Activated B cell treated with CpG ODN at 0.5 μM for 24 hours (primary cell): Measurements from ENCODE around the gene OLR1. TPM values are rescaled to one million over a fixed set of nuclear protein-coding genes. Genes with fewer than 3 reads are reported as not detected.
A peak's percentile ranks its signal among the peaks of the same experiment; 100 is the strongest.
"Not testable (repeated sequence)": the region's sequence is repeated elsewhere in the genome, so short reads cannot be mapped to it uniquely, and the experiment has no call there.

Experiments
- ATAC-seq: fragments of 200-7000 bp; cut with Tn5 transposase; one replicate; pipeline ENCODE4 v1.10.0; 2021; ENCODE audit warnings: low read depth, mild to moderate bottlenecking, moderate library complexity
- CTCF ChIA-PET: fragments of 350-600 bp; sonication (Branson Sonifier 250); formaldehyde crosslinking; loops from one replicate; lab custom pipeline; 2021; ENCODE audit warnings: antibody characterized with exemption; lab: Charles Lee
- POLR2A ChIA-PET: fragments of 350-600 bp; sonication (Branson Sonifier 250); formaldehyde crosslinking; loops from one replicate; lab custom pipeline; 2021; ENCODE audit warnings: antibody characterized with exemption; lab: Charles Lee
- DNase-seq: peaks from one replicate; pipeline ENCODE4 v3.0.0; 2022
- H3K27ac Mint-ChIP-seq: one replicate; pipeline ENCODE4 v1.8.0; 2020; ENCODE audit warnings: mixed read lengths
- H3K27me3 Mint-ChIP-seq: one replicate; pipeline ENCODE4 v1.8.0; 2021; ENCODE audit warnings: mixed read lengths
- H3K36me3 Mint-ChIP-seq: one replicate; pipeline ENCODE4 v1.8.0; 2021; ENCODE audit warnings: low read depth, mixed read lengths
- H3K4me1 Mint-ChIP-seq: one replicate; pipeline ENCODE4 v1.8.0; 2021; ENCODE audit warnings: mixed read lengths
- H3K4me3 Mint-ChIP-seq: one replicate; pipeline ENCODE4 v1.8.0; 2020; ENCODE audit warnings: mild to moderate bottlenecking, mixed read lengths
- H3K9me3 Mint-ChIP-seq: one replicate; pipeline ENCODE4 v1.8.0; 2020; ENCODE audit warnings: mixed read lengths
- intact Hi-C: fragments of 100-400 bp; cut with micrococcal nuclease; formaldehyde crosslinking; loops from one replicate; pipeline ENCODE4 v1.15.1; 2024
- total RNA-seq: library from RNA; stranded (reverse); gene quantifications from 2 replicates; pipeline ENCODE4 v1.2.3, GENCODE V29; 2022
- TF ChIP-seq, protein P1 (sequence below): fragments of 200-600 bp; IDR thresholded peaks from one replicate; pipeline ENCODE4 v1.8.0; 2022; ENCODE audit warnings: antibody characterized with exemption, mild to moderate bottlenecking

OLR1 gene
- total RNA-seq, 1 donor from 2014 or later: not detected

- ATAC-seq (no peak), DNase-seq (no peak)
- Mint-ChIP-seq H3K36me3 (no peaks in the 10 kb centered on the region), H3K4me1 (peaks cover 4% of the 10 kb centered on the region), H3K9me3 (no peaks in the 10 kb centered on the region), H3K4me3 (no peak overlapping the region), H3K27me3 (peaks cover 12% of the 10 kb centered on the region), H3K27ac (no peak overlapping the region)
- POLR2A ChIA-PET: no interaction called here
- intact Hi-C loops: no loop called here
- TF ChIP-seq, protein P1, sequence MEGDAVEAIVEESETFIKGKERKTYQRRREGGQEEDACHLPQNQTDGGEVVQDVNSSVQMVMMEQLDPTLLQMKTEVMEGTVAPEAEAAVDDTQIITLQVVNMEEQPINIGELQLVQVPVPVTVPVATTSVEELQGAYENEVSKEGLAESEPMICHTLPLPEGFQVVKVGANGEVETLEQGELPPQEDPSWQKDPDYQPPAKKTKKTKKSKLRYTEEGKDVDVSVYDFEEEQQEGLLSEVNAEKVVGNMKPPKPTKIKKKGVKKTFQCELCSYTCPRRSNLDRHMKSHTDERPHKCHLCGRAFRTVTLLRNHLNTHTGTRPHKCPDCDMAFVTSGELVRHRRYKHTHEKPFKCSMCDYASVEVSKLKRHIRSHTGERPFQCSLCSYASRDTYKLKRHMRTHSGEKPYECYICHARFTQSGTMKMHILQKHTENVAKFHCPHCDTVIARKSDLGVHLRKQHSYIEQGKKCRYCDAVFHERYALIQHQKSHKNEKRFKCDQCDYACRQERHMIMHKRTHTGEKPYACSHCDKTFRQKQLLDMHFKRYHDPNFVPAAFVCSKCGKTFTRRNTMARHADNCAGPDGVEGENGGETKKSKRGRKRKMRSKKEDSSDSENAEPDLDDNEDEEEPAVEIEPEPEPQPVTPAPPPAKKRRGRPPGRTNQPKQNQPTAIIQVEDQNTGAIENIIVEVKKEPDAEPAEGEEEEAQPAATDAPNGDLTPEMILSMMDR: no peak
- CTCF ChIA-PET: no interaction called here
Measured at GRCh38 chr12:10205220-10205807, 33.4 kb upstream of the OLR1 start.

- ATAC-seq, H3K27ac Mint-ChIP-seq, H3K4me3 Mint-ChIP-seq, H3K9me3 Mint-ChIP-seq, POLR2A ChIA-PET, H3K4me1 Mint-ChIP-seq, CTCF ChIA-PET, intact Hi-C loops, DNase-seq, H3K36me3 Mint-ChIP-seq: not testable (repeated sequence)
- H3K27me3 Mint-ChIP-seq: peaks cover 16% of the 10 kb centered on the region
Measured at GRCh38 chr12:10204495-10204894, 32.6 kb upstream of the OLR1 start.

- H3K36me3 Mint-ChIP-seq: no peaks in the 10 kb centered on the region
- no peak overlapping the region for H3K4me3 Mint-ChIP-seq
- DNase-seq (no peak), ATAC-seq (no peak)
- no peak overlapping the region for H3K27ac Mint-ChIP-seq
- intact Hi-C loops: no loop called here
- H3K4me1 Mint-ChIP-seq: peaks cover 15% of the 10 kb centered on the region
- no peaks in the 10 kb centered on the region for H3K9me3 Mint-ChIP-seq
- POLR2A ChIA-PET: no interaction called here
- TF ChIP-seq, protein P1: no peak
- H3K27me3 Mint-ChIP-seq: peaks cover 40% of the 10 kb centered on the region
- CTCF ChIA-PET: interaction anchor here (3.4 kb wide), 1 partner anchor 45 kb away, joined by 11 read pairs; no protein-coding TSS in a partner anchor
Measured at GRCh38 chr12:10197879-10198278, 25.9 kb upstream of the OLR1 start.

DNA sequence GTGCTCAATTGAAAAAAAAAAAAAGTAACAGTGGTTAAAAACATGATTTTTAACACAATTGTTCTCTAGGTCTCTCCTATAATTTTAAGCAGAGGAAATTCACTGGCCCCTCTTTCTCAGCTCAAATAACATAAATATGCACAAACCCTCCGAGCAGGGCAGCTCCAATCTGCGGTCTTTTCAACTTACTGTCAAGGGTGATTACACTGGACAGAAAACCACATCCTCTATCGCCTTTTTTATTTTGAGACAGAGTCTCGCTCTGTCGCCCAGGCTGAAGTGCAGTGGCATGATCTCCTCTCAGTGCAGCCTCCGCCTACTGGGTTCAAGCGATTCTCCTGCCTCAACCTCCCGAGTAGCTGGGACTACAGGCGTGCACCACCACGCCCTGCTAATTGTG, 24.3 kb upstream of the OLR1 start:
- peaks cover 50% of the 10 kb centered on the region for H3K27me3 Mint-ChIP-seq
- no peaks in the 10 kb centered on the region for H3K36me3 Mint-ChIP-seq
- ATAC-seq (peak; percentile 94), DNase-seq (no peak)
- ChIA-PET POLR2A (interaction anchor here (0.7 to 1.2 kb wide), 4 partner anchors 67 to 417 kb away, joined by 3 to 5 read pairs (median 4); partner anchors contain the start of genes CLEC7A and MAGOHB), CTCF (interaction anchor here (3.4 kb wide), 1 partner anchor 43 kb away, joined by 11 read pairs; no protein-coding TSS in a partner anchor)
- intact Hi-C loops: no loop called here
- TF ChIP-seq, protein P1: no peak
- H3K9me3 Mint-ChIP-seq: no peaks in the 10 kb centered on the region
- H3K4me1 Mint-ChIP-seq: peaks cover 15% of the 10 kb centered on the region
- H3K4me3 Mint-ChIP-seq: peak overlapping the region; percentile 46
- H3K27ac Mint-ChIP-seq: no peak overlapping the region

- Mint-ChIP-seq H3K4me3 (no peak overlapping the region), H3K27me3 (peaks cover 57% of the 10 kb centered on the region), H3K27ac (no peak overlapping the region), H3K9me3 (no peaks in the 10 kb centered on the region), H3K36me3 (no peaks in the 10 kb centered on the region), H3K4me1 (peaks cover 15% of the 10 kb centered on the region)
- ChIA-PET CTCF (interaction anchor here (0.7 to 3.4 kb wide), 2 partner anchors 41 to 55 kb away, joined by 3 to 11 read pairs; no protein-coding TSS in a partner anchor), POLR2A (interaction anchor here (0.6 kb wide), 1 partner anchor 395 kb away, joined by 4 read pairs; no protein-coding TSS in a partner anchor)
- intact Hi-C loops: no loop called here
- no peak for ATAC-seq
- DNase-seq: no peak
- TF ChIP-seq, protein P1: no peak
Measured at GRCh38 chr12:10194160-10194670, 22.3 kb upstream of the OLR1 start.
